Aortic smooth muscle cell (primary cell): ENCODE results near the gene OR6M1. TPM values are rescaled to one million over a fixed set of nuclear protein-coding genes. Genes with fewer than 3 reads are reported as not detected.

Source experiments
- total RNA-seq: library from RNA; depleted of rRNA; stranded (reverse); fragments of >200 nt; gene quantifications from 2 replicates; pipeline ENCODE4 v1.2.3, GENCODE V29; 2014

The OR6M1 gene
- not detected in 2 replicates for total RNA-seq

GRCh38 chr11:123806249-123806648 is at the start of gene OR6M1:
OR6M1 (minus strand) TSS chr11:123806349; CDS start chr11:123806349, 0 bp downstream.

Other genes starting within 250 kb of the OR6M1 start
- 0.13 and 0.25 TPM in 2 replicates for gene SCN3B, start 151.7 kb downstream of the OR6M1 start, total RNA-seq
- 4.7 and 5.0 TPM in 2 replicates for gene ZNF202, start 64.7 kb downstream of the OR6M1 start, total RNA-seq
- gene OR6X1, start 51.8 kb downstream of the OR6M1 start, total RNA-seq = not detected in 2 replicates
- gene TMEM225, start 79.3 kb upstream of the OR6M1 start, total RNA-seq = not detected in 2 replicates
- gene OR8D4, start 95.8 kb upstream of the OR6M1 start, total RNA-seq = 0.06 TPM in 1 of 2 replicates, not detected in the other
- not detected in 2 replicates for gene OR4D5, start 133.3 kb upstream of the OR6M1 start, total RNA-seq
- not detected in 2 replicates for gene OR6T1, start 137.5 kb upstream of the OR6M1 start, total RNA-seq
- gene OR10S1, start 171.4 kb upstream of the OR6M1 start, total RNA-seq = not detected in 2 replicates
- not detected in 2 replicates for gene OR10G6, start 188.8 kb upstream of the OR6M1 start, total RNA-seq
- not detected in 2 replicates for gene OR10G4, start 206.6 kb upstream of the OR6M1 start, total RNA-seq
- gene OR10G9, start 216.7 kb upstream of the OR6M1 start, total RNA-seq = not detected in 2 replicates
- gene OR10G8, start 220.4 kb upstream of the OR6M1 start, total RNA-seq = not detected in 2 replicates
- gene OR10G7, start 235.0 kb upstream of the OR6M1 start, total RNA-seq = not detected in 2 replicates